GM21515 (cell line): ENCODE data around the gene REEP1.
"Not testable (repeated sequence)": the region's sequence is repeated elsewhere in the genome, so short reads cannot be mapped to it uniquely, and the experiment has no call there.

Experiments used
- ATAC-seq: cut with Tn5 transposase; IDR thresholded peaks from one replicate; pipeline ENCODE4 v1.9.1; 2021; ENCODE audit not compliant: unreplicated experiment

The REEP1 gene

DNA sequence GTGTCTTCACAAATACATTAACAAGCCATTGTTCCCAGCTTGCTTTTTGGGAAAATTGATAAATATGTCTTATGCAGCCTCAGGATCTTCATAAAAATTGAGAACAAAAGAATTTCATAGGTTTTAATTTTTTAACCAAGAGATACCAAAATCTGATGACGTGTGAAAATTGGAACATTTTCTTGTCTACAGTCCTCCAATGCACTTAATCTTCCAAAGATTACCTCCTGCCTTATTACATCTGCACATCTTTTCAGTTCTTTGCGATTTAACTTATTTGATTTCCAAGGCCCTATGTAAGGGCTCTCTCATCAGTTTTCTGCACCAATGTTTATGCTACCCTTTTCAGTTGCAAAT lies 135.1 kb downstream of the REEP1 start:
- ATAC-seq = no peak

DNA sequence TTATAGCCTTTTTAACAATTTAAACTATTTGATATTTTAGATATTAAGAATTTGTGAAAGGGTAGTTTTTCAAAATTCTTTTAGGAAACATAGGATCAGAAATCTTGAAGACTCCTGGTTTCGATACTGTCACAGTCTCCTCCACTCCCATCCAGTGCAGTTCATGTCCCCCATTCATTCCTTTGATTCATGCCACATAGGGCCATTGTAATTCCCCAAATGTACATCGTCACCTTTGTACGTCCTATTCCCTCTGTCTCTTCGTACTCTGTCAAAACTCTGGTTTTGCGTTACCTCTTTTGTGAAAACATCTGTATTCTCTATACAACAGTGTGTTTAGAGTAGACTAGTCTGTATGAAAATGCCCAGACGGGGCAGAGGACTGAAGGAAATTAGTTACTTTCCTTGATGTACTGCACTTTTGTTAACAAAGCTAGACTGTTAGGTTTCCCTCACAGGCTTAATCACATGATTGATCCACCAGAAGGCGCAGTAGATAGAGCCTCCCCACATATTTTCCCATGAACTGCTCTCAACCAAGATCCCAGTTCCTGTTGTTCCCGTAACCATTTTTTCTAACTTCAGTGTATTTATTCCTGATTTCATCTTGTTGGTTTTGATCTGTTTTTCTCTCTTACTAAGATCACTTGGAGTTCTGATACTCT lies 135.6 kb downstream of the REEP1 start:
- no peak for ATAC-seq

GRCh38 chr2:86200564-86200963 lies 136.9 kb downstream of the REEP1 start:
- not testable (repeated sequence) for ATAC-seq

DNA sequence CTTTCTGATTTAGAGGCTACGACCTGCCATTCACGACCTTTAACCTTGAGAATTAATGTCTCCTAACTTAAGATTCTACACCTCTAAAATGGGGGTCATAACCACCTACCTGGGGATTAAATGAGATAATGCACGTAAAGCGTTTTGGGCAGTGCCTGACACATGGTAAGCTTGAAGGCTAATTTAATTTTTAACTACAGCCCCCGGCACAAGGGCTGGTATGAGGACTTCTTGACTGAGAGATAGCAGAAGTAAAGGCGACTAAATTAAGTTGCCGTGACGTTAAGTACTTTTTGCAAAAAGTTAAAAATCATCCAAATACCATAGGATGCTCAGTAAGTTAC lies 137.6 kb downstream of the REEP1 start:
- ATAC-seq = no peak

- ATAC-seq = no peak
Measured at GRCh38 chr2:86195808-86196387, 141.5 kb downstream of the REEP1 start.

- peak; percentile 81 for ATAC-seq
Measured at GRCh38 chr2:86195055-86195807, 142.2 kb downstream of the REEP1 start, which contains the start of gene IMMT. Gene IMMT (minus strand): TSS chr2:86195462. CDS start chr2:86195382, 80 bp downstream.

DNA sequence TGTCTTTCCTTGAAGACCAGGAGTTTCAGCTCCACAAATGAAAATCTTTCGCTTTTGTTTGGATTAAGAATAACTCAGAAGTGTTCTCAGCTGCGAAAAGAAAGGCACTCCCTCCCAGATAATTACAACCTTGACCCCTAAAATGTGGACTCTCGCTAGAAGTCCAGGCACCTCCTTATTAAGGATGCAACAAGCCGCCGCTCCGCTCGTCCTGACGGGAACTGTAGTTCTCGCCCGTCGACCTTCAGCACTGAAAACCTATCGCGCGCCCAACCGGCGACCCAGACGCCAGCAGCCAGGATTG lies 142.7 kb downstream of the REEP1 start:
- no peak for ATAC-seq

- ATAC-seq = no peak
Measured at GRCh38 chr2:86193901-86194567, 143.4 kb downstream of the REEP1 start.

DNA sequence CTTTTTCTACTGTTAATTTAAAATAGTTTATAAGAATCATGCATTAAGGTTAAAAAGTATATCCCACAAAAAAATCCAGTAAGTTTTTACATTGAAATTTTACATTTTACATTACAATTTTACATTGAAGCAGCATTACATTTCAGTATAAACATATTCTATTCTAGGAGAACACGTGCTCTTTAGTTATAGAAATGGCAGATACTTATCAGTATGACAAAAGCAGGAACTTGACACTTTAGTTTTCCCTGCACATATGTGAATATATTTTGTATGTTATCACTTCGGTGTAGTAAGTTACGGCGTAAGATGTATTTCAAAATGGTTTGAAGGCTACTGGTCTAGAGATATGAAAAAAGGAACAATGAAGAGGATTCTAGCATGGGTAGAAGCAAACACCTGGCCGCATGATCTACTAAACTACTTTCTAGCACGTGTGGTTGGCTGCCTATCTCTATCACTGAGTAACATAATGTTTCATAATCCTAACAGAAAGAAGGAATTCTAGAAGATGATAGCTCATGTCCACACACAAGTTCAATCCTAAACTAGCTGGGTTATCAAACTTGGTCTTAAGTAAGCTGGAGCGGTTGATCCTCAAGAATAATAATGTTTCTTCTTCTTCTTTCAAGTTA lies 147.5 kb downstream of the REEP1 start:
- no peak for ATAC-seq

DNA sequence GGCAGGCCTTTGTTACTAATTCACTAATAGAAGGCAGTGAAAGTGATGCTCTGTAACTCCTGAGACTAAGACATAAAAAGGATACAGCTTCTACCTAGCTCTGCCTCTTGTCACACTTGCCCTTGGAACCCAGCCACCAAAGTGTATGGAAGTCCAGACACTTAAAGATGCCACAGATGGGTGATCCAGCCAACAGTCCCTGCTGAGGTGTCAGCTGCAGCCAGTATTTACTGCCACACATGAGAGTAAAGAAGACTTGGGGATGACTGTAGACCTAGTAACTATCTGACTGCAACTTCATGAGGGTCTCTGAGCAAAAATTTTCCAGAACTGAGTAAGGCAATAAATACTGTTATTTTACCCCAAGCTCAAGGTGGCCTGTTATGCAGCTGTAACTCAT lies 151.0 kb downstream of the REEP1 start:
- ATAC-seq = no peak

DNA sequence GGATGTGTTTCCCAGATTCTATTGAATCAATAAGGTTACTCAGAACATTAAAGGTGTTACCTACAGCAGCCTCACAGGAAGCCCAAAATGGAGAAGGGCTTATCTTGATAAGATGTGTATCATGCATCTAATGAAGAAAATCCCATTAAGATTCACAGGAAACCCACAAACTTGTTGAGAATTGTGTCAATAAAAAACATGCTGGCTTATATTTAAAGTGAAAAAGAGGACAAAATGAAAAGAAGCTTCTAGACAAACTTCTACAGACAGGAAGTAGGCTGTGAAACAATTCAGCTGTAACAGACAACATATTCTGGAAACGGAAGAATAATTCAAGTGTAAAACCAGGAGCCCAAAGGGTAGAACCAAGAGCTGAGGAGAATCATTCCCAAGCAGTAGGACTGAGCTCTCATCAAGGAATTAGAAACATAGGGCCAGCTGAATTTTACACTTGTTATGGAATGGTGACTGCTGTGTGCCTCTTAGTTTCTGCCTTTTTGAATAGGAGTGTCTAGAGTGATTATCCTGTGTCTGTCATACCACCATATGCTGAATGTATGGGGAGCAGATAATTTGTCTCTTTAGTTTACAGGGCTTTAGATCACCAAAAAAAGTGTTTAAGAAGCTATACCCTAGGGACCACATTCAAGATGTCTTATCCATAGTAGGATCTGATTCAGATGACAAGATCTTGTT lies 151.8 kb downstream of the REEP1 start:
- ATAC-seq = no peak

DNA sequence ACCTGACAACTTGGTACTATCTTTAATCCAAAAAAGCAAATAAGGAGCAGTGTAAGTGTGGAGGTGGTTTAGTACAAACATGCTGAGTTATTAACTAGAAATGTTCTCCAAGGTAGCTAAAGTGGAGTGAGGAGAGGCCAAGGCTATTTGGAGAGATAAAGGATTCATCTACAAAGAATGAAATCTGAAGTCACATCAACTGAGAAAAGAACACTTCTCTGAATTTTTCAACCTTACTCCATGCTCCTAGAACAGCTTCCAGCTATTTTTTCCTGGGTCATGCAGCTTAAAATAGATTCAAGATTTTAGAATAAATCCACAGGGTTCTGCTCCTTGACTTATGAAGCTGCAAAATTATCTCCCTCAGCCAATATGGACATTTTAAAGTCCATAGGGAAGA lies 160.8 kb downstream of the REEP1 start:
- no peak for ATAC-seq

GRCh38 chr2:86175828-86176227 lies 161.6 kb downstream of the REEP1 start:
- no peak for ATAC-seq

- no peak for ATAC-seq
Measured at GRCh38 chr2:86174445-86174844, 163.0 kb downstream of the REEP1 start.

- no peak for ATAC-seq
Measured at GRCh38 chr2:86172610-86173009, 164.8 kb downstream of the REEP1 start.

DNA sequence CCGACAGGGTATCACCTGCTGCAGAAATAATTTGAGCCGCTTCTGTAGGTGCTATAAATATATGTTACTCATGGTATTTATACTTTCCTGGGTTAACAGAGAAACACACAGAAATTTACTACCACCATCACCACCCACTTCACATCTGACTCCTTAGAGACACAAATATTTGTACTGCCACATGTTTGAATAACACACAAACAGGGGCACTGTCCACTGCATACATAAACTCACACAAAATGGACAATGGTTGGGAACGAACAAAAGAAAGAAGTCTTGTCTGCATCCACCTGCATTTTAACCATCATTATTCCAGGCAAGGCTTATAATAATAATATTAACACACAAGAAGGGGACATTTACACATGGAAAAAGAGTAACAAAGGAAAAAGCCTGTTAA lies 166.1 kb downstream of the REEP1 start:
- ATAC-seq = no peak

- no peak for ATAC-seq
Measured at GRCh38 chr2:86170449-86170848, 167.0 kb downstream of the REEP1 start.
